ENCODE measurements around the gene RSPH6A.
"Not testable (repeated sequence)": the region's sequence is repeated elsewhere in the genome, so short reads cannot be mapped to it uniquely, and the experiment has no call there.

The RSPH6A gene

GRCh38 chr19:45799541-45799940 lies 15.6 kb downstream of the RSPH6A start:
- DNase-seq = not testable (repeated sequence)

- DNase-seq = peak; percentile 59 to 76
These were observed 16.1 kb downstream of the RSPH6A start for GRCh38 chr19:45798995-45799517.

GRCh38 chr19:45794627-45795026 lies 20.5 kb downstream of the RSPH6A start:
- DNase-seq = no peak

- no peak for DNase-seq
These were observed 21.2 kb downstream of the RSPH6A start for GRCh38 chr19:45793876-45794275.

GRCh38 chr19:45793178-45793564 lies 21.9 kb downstream of the RSPH6A start:
- DNase-seq = no peak

GRCh38 chr19:45792470-45793177 lies 22.5 kb downstream of the RSPH6A start, which contains the start of gene DMWD:
TSS of gene DMWD (minus strand) at chr19:45792845. CDS start at chr19:45792756, 89 bp downstream.
- DNase-seq = peak; percentile 97 to 98

- no peak for DNase-seq
These were observed 23.2 kb downstream of the RSPH6A start for GRCh38 chr19:45791744-45792469.

GRCh38 chr19:45790942-45791341 lies 24.2 kb downstream of the RSPH6A start:
- no peak for DNase-seq

- no peak for DNase-seq
These were observed 25.9 kb downstream of the RSPH6A start for GRCh38 chr19:45789035-45789786.

GRCh38 chr19:45786533-45786894 lies 28.6 kb downstream of the RSPH6A start:
- DNase-seq = no peak

GRCh38 chr19:45785781-45786532 lies 29.2 kb downstream of the RSPH6A start:
- no peak for DNase-seq

GRCh38 chr19:45785097-45785496 lies 30.0 kb downstream of the RSPH6A start:
- no peak for DNase-seq

GRCh38 chr19:45784096-45784495 lies 31.0 kb downstream of the RSPH6A start:
- no peak for DNase-seq

- peak in 1 of 2 experiments; percentile 23 for DNase-seq
These were observed 32.0 kb downstream of the RSPH6A start for GRCh38 chr19:45782820-45783785.

- DNase-seq = peak in 1 of 2 experiments; percentile 39
These were observed 32.9 kb downstream of the RSPH6A start, which contains the start of gene DMPK for GRCh38 chr19:45782162-45782691. TSS of gene DMPK (minus strand) at chr19:45782490. CDS start at chr19:45782352, 138 bp downstream.

- peak; percentile 79 to 80 for DNase-seq
These were observed 33.6 kb downstream of the RSPH6A start for GRCh38 chr19:45781214-45782161.

GRCh38 chr19:45780448-45781213 lies 34.5 kb downstream of the RSPH6A start:
- no peak for DNase-seq

- DNase-seq = no peak
These were observed 35.0 kb downstream of the RSPH6A start for GRCh38 chr19:45780146-45780447.

All from SHP77 (cell line).